SK-N-SH treated with all-trans-retinoic acid at 6 μM for 48 hours (cell line): Measurements from ENCODE around the gene DIP2C.

Experiments
- CSDC2 ChIP-seq: fragments of 250-450 bp; sonication (Bioruptor Pico); IDR thresholded peaks from 2 replicates; pipeline ENCODE4 v1.5.0; 2020; ENCODE audit warnings: mild to moderate bottlenecking, moderate library complexity
- ISL1 ChIP-seq: fragments of 250-450 bp; sonication (Bioruptor Pico); IDR thresholded peaks from 2 replicates; pipeline ENCODE4 v2.1.2; 2022; ENCODE audit warnings: mild to moderate bottlenecking, moderate library complexity
- TF ChIP-seq, protein P1 (sequence below): fragments of 250-450 bp; sonication (Bioruptor Pico); IDR thresholded peaks from 2 replicates; pipeline ENCODE4 v1.5.1; 2021; ENCODE audit warnings: mild to moderate bottlenecking, moderate library complexity

DNA sequence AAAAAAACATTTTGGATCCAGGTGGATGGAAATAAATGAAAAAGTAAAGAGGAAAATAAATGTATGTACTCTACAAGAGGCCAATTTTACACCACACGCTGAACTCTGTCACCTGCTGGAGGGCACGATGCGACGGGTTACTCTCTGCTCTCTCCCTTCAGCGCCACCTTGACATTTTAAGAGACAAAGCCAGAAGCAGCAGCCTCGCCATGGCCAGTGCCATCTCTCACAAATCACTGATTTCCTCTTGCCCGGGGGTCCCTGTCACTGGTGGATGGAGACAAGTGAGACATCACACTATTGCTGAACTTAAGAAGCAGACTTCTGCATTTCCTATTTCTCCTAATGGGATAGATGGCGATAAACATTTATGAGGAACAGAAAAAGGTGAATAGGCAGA, 364.2 kb downstream of the DIP2C start:
- TF ChIP-seq, protein P1, sequence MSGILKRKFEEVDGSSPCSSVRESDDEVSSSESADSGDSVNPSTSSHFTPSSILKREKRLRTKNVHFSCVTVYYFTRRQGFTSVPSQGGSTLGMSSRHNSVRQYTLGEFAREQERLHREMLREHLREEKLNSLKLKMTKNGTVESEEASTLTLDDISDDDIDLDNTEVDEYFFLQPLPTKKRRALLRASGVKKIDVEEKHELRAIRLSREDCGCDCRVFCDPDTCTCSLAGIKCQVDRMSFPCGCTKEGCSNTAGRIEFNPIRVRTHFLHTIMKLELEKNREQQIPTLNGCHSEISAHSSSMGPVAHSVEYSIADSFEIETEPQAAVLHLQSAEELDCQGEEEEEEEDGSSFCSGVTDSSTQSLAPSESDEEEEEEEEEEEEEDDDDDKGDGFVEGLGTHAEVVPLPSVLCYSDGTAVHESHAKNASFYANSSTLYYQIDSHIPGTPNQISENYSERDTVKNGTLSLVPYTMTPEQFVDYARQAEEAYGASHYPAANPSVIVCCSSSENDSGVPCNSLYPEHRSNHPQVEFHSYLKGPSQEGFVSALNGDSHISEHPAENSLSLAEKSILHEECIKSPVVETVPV (CRISPR knock-in tag): no peak
- no peak for TF ChIP-seq ISL1
- no peak for TF ChIP-seq CSDC2 (CRISPR knock-in tag)
